HG03342 (cell line): ENCODE measurements around the gene HLA-C.
"Not testable (repeated sequence)": the region's sequence is repeated elsewhere in the genome, so short reads cannot be mapped to it uniquely, and the experiment has no call there.

Source experiments
- ATAC-seq: cut with Tn5 transposase; IDR thresholded peaks from one replicate; pipeline ENCODE4 v1.9.1; 2021; ENCODE audit warnings: mild to moderate bottlenecking, moderate library complexity; ENCODE audit not compliant: unreplicated experiment

HLA-C gene

GRCh38 chr6:31271641-31272357 lies at the start of gene HLA-C:
TSS of gene HLA-C (minus strand) at chr6:31272092. CDS start at chr6:31272071, 21 bp downstream.
- ATAC-seq, result peak; percentile 73

- no peak for ATAC-seq
Measured at GRCh38 chr6:31321005-31321707, 49.3 kb upstream of the HLA-C start.

- no peak for ATAC-seq
Measured at GRCh38 chr6:31317036-31317435, 45.1 kb upstream of the HLA-C start.

- no peak for ATAC-seq
Measured at GRCh38 chr6:31309641-31310040, 37.7 kb upstream of the HLA-C start.

- ATAC-seq, result no peak
Measured at GRCh38 chr6:31308845-31309175, 36.9 kb upstream of the HLA-C start.

- ATAC-seq, result no peak
Measured at GRCh38 chr6:31308050-31308844, 36.4 kb upstream of the HLA-C start.

- no peak for ATAC-seq
Measured at GRCh38 chr6:31307669-31308049, 35.8 kb upstream of the HLA-C start.

GRCh38 chr6:31305703-31306219 lies 33.9 kb upstream of the HLA-C start:
- no peak for ATAC-seq

- ATAC-seq, result no peak
Measured at GRCh38 chr6:31304683-31305082, 32.8 kb upstream of the HLA-C start.

- no peak for ATAC-seq
Measured at GRCh38 chr6:31300797-31301196, 28.9 kb upstream of the HLA-C start.

- ATAC-seq, result no peak
Measured at GRCh38 chr6:31299947-31300346, 28.1 kb upstream of the HLA-C start.

GRCh38 chr6:31299511-31299910 lies 27.6 kb upstream of the HLA-C start:
- no peak for ATAC-seq

- ATAC-seq, result no peak
Measured at GRCh38 chr6:31294056-31294455, 22.2 kb upstream of the HLA-C start.

GRCh38 chr6:31293343-31293742 lies 21.5 kb upstream of the HLA-C start:
- no peak for ATAC-seq

GRCh38 chr6:31289788-31290187 lies 17.9 kb upstream of the HLA-C start:
- ATAC-seq, result no peak

- no peak for ATAC-seq
Measured at GRCh38 chr6:31287619-31288018, 15.7 kb upstream of the HLA-C start.

- no peak for ATAC-seq
Measured at GRCh38 chr6:31285982-31286381, 14.1 kb upstream of the HLA-C start.

GRCh38 chr6:31285486-31285885 lies 13.6 kb upstream of the HLA-C start:
- ATAC-seq, result no peak

- ATAC-seq, result not testable (repeated sequence)
Measured at GRCh38 chr6:31279647-31280046, 7.8 kb upstream of the HLA-C start.

- ATAC-seq, result no peak
Measured at GRCh38 chr6:31272836-31273626, 1.1 kb upstream of the HLA-C start.

GRCh38 chr6:31272436-31272835 lies 544 bp upstream of the HLA-C start:
- ATAC-seq, result no peak
